Measurements from ENCODE around the gene ESPN.

The ESPN gene

GRCh38 chr1:6475381-6476133 lies 51.0 kb downstream of the ESPN start:
- H3K4me3 ChIP-seq (ENCODE audit: low read depth, low read length) = no peak overlapping the region
- peak; percentile 94 for TF ChIP-seq CTCF (IDR thresholded peaks at IDR 0.05; ENCODE audit: insufficient read depth, low read depth, low read length, missing control alignments)
- DNase-seq (ENCODE audit: low read depth) = peak; percentile 55

GRCh38 chr1:6476483-6476882 lies 51.9 kb downstream of the ESPN start:
- no peak for DNase-seq (ENCODE audit: low read depth)
- TF ChIP-seq CTCF (IDR thresholded peaks at IDR 0.05; ENCODE audit: insufficient read depth, low read depth, low read length, missing control alignments) = no peak

GRCh38 chr1:6477039-6477820 lies 52.7 kb downstream of the ESPN start:
- no peak for DNase-seq (ENCODE audit: low read depth)
- H3K4me3 ChIP-seq (ENCODE audit: low read depth, low read length) = no peak overlapping the region
- no peak for TF ChIP-seq CTCF (IDR thresholded peaks at IDR 0.05; ENCODE audit: insufficient read depth, low read depth, low read length, missing control alignments)

More at GRCh38 chr1:6476483-6476882, 51.9 kb downstream of the ESPN start:
- H3K4me3 ChIP-seq (ENCODE audit: low read depth, low read length) = no peak overlapping the region

- no peak for TF ChIP-seq CTCF (IDR thresholded peaks at IDR 0.05; ENCODE audit: insufficient read depth, low read depth, low read length, missing control alignments)
- H3K4me3 ChIP-seq (ENCODE audit: low read depth, low read length) = no peak overlapping the region
- no peak for DNase-seq (ENCODE audit: low read depth)
Observed at GRCh38 chr1:6481820-6482219, 57.2 kb downstream of the ESPN start.

GRCh38 chr1:6483017-6483760 lies 58.6 kb downstream of the ESPN start:
- no peak overlapping the region for H3K4me3 ChIP-seq (ENCODE audit: low read depth, low read length)
- TF ChIP-seq CTCF (IDR thresholded peaks at IDR 0.05; ENCODE audit: insufficient read depth, low read depth, low read length, missing control alignments) = no peak
- DNase-seq (ENCODE audit: low read depth) = no peak

GRCh38 chr1:6483761-6484117 lies 59.2 kb downstream of the ESPN start:
- no peak for TF ChIP-seq CTCF (IDR thresholded peaks at IDR 0.05; ENCODE audit: insufficient read depth, low read depth, low read length, missing control alignments)
- DNase-seq (ENCODE audit: low read depth) = no peak
- no peak overlapping the region for H3K4me3 ChIP-seq (ENCODE audit: low read depth, low read length)

Measured in GM12865 (cell line).